H1 (cell line): Measurements from ENCODE around the gene CEP290. TPM values are rescaled to one million over a fixed set of nuclear protein-coding genes. Genes with fewer than 3 reads are reported as not detected.
A peak's percentile ranks its signal among the peaks of the same experiment; 100 is the strongest.

ENCODE experiments used
- CTCF ChIA-PET: fragments of 300-600 bp; sonication (Branson Sonifier 250); formaldehyde crosslinking; loops from one replicate; lab custom pipeline; 2021; ENCODE audit not compliant: partially characterized antibody; lab: Charles Lee
- POLR2A ChIA-PET: fragments of 300-600 bp; sonication (Branson Sonifier 250); formaldehyde crosslinking; loops from one replicate; lab custom pipeline; 2021; ENCODE audit warnings: inconsistent platforms; ENCODE audit not compliant: partially characterized antibody; lab: Charles Lee
- DNase-seq, 2 experiments: peaks; one replicate each; pipeline versions ENCODE4 v3.0.0 to v3.0.0-alpha.2; 2010 to 2022; ENCODE audit warnings: low spot score in 2 of 2, low read depth in 1 of 2, mixed read lengths in 1 of 2
- FAIRE-seq: peaks from 2 replicates; lab custom pipeline; 2011; peaks lifted over from hg19 to GRCh38; lab: Jason Lieb, UNC
- H2AFZ ChIP-seq: 2 replicates; pipeline ENCODE4 v1.8.1; 2012; ENCODE audit warnings: low read length, inconsistent platforms
- H2AK5ac ChIP-seq: 2 replicates; pipeline ENCODE4 v1.6.1; 2013; ENCODE audit warnings: low read depth, low read length
- H2BK120ac ChIP-seq: replicated peaks from 2 replicates; pipeline ENCODE3; 2013; ENCODE audit warnings: low read depth, low read length, inconsistent platforms
- H2BK12ac ChIP-seq: 2 replicates; pipeline ENCODE4 v1.6.1; 2013; ENCODE audit warnings: low read depth, low read length
- H2BK15ac ChIP-seq: 2 replicates; pipeline ENCODE4 v1.6.1; 2013; ENCODE audit warnings: low read length
- H2BK20ac ChIP-seq: 2 replicates; pipeline ENCODE4 v1.6.1; 2013; ENCODE audit warnings: low read length
- H2BK5ac ChIP-seq: 2 replicates; pipeline ENCODE4 v1.6.1; 2013; ENCODE audit warnings: low read depth, low read length
- H3K14ac ChIP-seq: 2 replicates; pipeline ENCODE4 v1.6.1; 2013; ENCODE audit warnings: inconsistent platforms; ENCODE audit not compliant: insufficient read length
- H3K18ac ChIP-seq: 2 replicates; pipeline ENCODE4 v1.6.1; 2013; ENCODE audit warnings: low read length; ENCODE audit errors: extremely low read depth
- H3K23ac ChIP-seq: 2 replicates; pipeline ENCODE4 v1.6.1; 2013; ENCODE audit warnings: inconsistent platforms; ENCODE audit not compliant: insufficient read length
- H3K23me2 ChIP-seq: 2 replicates; pipeline ENCODE4 v1.6.1; 2013; ENCODE audit warnings: low read depth, low read length
- H3K27ac ChIP-seq: 2 replicates; pipeline ENCODE4 v1.6.1; 2011; ENCODE audit warnings: low read depth, low read length, inconsistent platforms
- H3K27me3 ChIP-seq, 4 experiments: replicated peaks in 1 of 4; 1 replicate in 1 of 4; 2 replicates in 3 of 4; pipeline versions ENCODE4 v1.6.1 to v1.8.1; 2011 to 2013; ENCODE audit warnings: low read length in 3 of 4, mild to moderate bottlenecking in 3 of 4, inconsistent platforms in 2 of 4, mixed read lengths in 2 of 4, moderate library complexity in 1 of 4; ENCODE audit not compliant: control insufficient read depth in 3 of 4, insufficient read depth in 3 of 4; ENCODE audit errors: extremely low read depth in 1 of 4
- H3K36me3 ChIP-seq, 4 experiments: 2 replicates each; pipeline versions ENCODE4 v1.6.1 to v1.8.1; 2011 to 2013; ENCODE audit warnings: mild to moderate bottlenecking in 4 of 4, low read length in 3 of 4, moderate library complexity in 2 of 4, control low read depth in 1 of 4, inconsistent platforms in 1 of 4; ENCODE audit not compliant: insufficient read depth in 4 of 4, control insufficient read depth in 2 of 4
- H3K4ac ChIP-seq: replicated peaks from 2 replicates; pipeline ENCODE3; 2013; ENCODE audit warnings: low read length, low read depth, mixed read lengths, inconsistent platforms; ENCODE audit not compliant: insufficient read length
- H3K4me1 ChIP-seq, 4 experiments: replicated peaks in 1 of 4; 1 replicate in 1 of 4; 2 replicates in 3 of 4; pipeline versions ENCODE4 v1.6.1 to v1.8.1; 2011 to 2013; ENCODE audit warnings: low read length in 3 of 4, inconsistent platforms in 2 of 4, mixed read lengths in 1 of 4; ENCODE audit not compliant: insufficient read depth in 4 of 4, control insufficient read depth in 3 of 4
- H3K4me2 ChIP-seq, 2 experiments: 2 replicates each; pipeline versions ENCODE4 v1.6.1 to v1.8.1; 2011 to 2013; ENCODE audit warnings: low read depth in 2 of 2, low read length in 2 of 2, control low read depth in 1 of 2, inconsistent platforms in 1 of 2, mild to moderate bottlenecking in 1 of 2; ENCODE audit not compliant: insufficient read depth in 1 of 2
- H3K4me3 ChIP-seq, 4 experiments: fragments of 200-600, 300-600 bp in 1 of 4; sonication (generic), shearing (Covaris generic), sonication (Bioruptor Twin) in 1 of 4; 2 replicates each; pipeline versions ENCODE4 v1.5.1 to v1.8.1; 2011 to 2016; ENCODE audit warnings: low read length in 4 of 4, low read depth in 3 of 4, control low read depth in 2 of 4, inconsistent platforms in 2 of 4, mild to moderate bottlenecking in 2 of 4, mixed read lengths in 1 of 4, moderate library complexity in 1 of 4; ENCODE audit not compliant: insufficient read depth in 2 of 4; ENCODE audit errors: extremely low read depth in 1 of 4
- H3K56ac ChIP-seq: replicated peaks from 2 replicates; pipeline ENCODE3; 2013; ENCODE audit warnings: low read depth, mild to moderate bottlenecking, mixed read lengths, low read length, inconsistent platforms; ENCODE audit not compliant: insufficient read length
- H3K79me1 ChIP-seq: 2 replicates; pipeline ENCODE4 v1.6.1; 2013; ENCODE audit warnings: low read depth, low read length, control low read depth
- H3K79me2 ChIP-seq, 2 experiments: 2 replicates each; pipeline versions ENCODE4 v1.6.1 to v1.8.1; 2012 to 2013; ENCODE audit warnings: low read length in 2 of 2, mild to moderate bottlenecking in 2 of 2, inconsistent platforms in 1 of 2; ENCODE audit not compliant: insufficient read depth in 2 of 2, control insufficient read depth in 1 of 2
- H3K9ac ChIP-seq, 4 experiments: replicated peaks in 1 of 4; 1 replicate in 1 of 4; 2 replicates in 3 of 4; pipeline versions ENCODE4 v1.6.1 to v1.8.1; 2011 to 2013; ENCODE audit warnings: low read depth in 3 of 4, low read length in 3 of 4, control low read depth in 2 of 4, mild to moderate bottlenecking in 2 of 4, moderate library complexity in 2 of 4, inconsistent platforms in 1 of 4; ENCODE audit errors: extremely low read depth in 1 of 4
- H3K9me3 ChIP-seq, 2 experiments: 2 replicates each; pipeline versions ENCODE4 v1.6.1 to v1.8.1; 2012 to 2013; ENCODE audit warnings: mild to moderate bottlenecking in 2 of 2, moderate library complexity in 2 of 2, control low read depth in 1 of 2, inconsistent platforms in 1 of 2, low read depth in 1 of 2, low read length in 1 of 2, mixed read lengths in 1 of 2; ENCODE audit not compliant: insufficient read depth in 2 of 2
- H4K20me1 ChIP-seq, 2 experiments: replicated peaks in 1 of 2; 2 replicates each; pipeline versions ENCODE3 to v1.8.1; 2011 to 2013; ENCODE audit warnings: inconsistent platforms in 2 of 2, low read length in 2 of 2, mild to moderate bottlenecking in 1 of 2; ENCODE audit not compliant: insufficient read depth in 2 of 2, control insufficient read depth in 1 of 2
- H4K5ac ChIP-seq: 2 replicates; pipeline ENCODE4 v1.6.1; 2013; ENCODE audit warnings: low read length, low read depth, mixed read lengths, inconsistent platforms; ENCODE audit not compliant: insufficient read length
- H4K8ac ChIP-seq: 2 replicates; pipeline ENCODE4 v1.8.0; 2013; ENCODE audit warnings: mild to moderate bottlenecking, moderate library complexity, low read length, inconsistent platforms; ENCODE audit not compliant: insufficient read depth; ENCODE audit errors: extremely low read depth
- H4K91ac ChIP-seq: replicated peaks from 2 replicates; pipeline ENCODE3; 2013; ENCODE audit warnings: low read length, mixed read lengths, inconsistent platforms; ENCODE audit not compliant: insufficient read length
- FOSL1 ChIP-seq: IDR thresholded peaks from 2 replicates; pipeline ENCODE4 v1.6.1; 2011; ENCODE audit warnings: mild to moderate bottlenecking, low read depth, low read length, moderate library complexity; ENCODE audit not compliant: insufficient read depth
- GTF2F1 ChIP-seq: IDR thresholded peaks from 2 replicates; pipeline ENCODE4 v1.6.1; 2012; ENCODE audit warnings: low read depth, low read length, improper control_type of control experiment, borderline replicate concordance
- HDAC2 ChIP-seq, 2 experiments: fragments of 300-600 bp in 1 of 2; sonication (generic) in 1 of 2; IDR thresholded peaks; 2 replicates each; pipeline ENCODE4 v1.6.1; 2011 to 2012; ENCODE audit warnings: low read depth in 2 of 2, low read length in 2 of 2, mild to moderate bottlenecking in 2 of 2, moderate library complexity in 2 of 2, borderline replicate concordance in 1 of 2, inconsistent platforms in 1 of 2
- KDM5A ChIP-seq: fragments of 200-600 bp; IDR thresholded peaks from 2 replicates; pipeline ENCODE4 v1.7.1; 2012; ENCODE audit warnings: mild to moderate bottlenecking, low read length, inconsistent platforms, mixed read lengths
- RAD21 ChIP-seq, 2 experiments: IDR thresholded peaks in 1 of 2; conservative IDR thresholded peaks in 1 of 2; 2 replicates each; pipeline ENCODE4 v1.6.1; 2011; ENCODE audit warnings: low read depth in 2 of 2, low read length in 2 of 2, improper control_type of control experiment in 1 of 2, inconsistent platforms in 1 of 2, mild to moderate bottlenecking in 1 of 2, moderate library complexity in 1 of 2
- SRF ChIP-seq: IDR thresholded peaks from 2 replicates; pipeline ENCODE4 v1.6.1; 2011; ENCODE audit warnings: mild to moderate bottlenecking, low read depth, low read length, moderate library complexity
- TEAD4 ChIP-seq: IDR thresholded peaks from 2 replicates; pipeline ENCODE4 v1.6.1; 2012; ENCODE audit warnings: low read depth, low read length, inconsistent platforms, mixed read lengths
- WGBS, 2 experiments: shearing (Covaris generic) in 1 of 2; methylation state at CpG; one replicate each; pipeline versions ENCODE4 v1.1.6 to v1.1.7; 2013 to 2015; ENCODE audit warnings: low lambda C conversion rate in 2 of 2, mixed read lengths in 2 of 2, inconsistent platforms in 1 of 2, low coverage in 1 of 2, missing lambda C conversion rate in 1 of 2; ENCODE audit not compliant: insufficient replicate concordance in 2 of 2, insufficient coverage in 1 of 2, insufficient read length in 1 of 2; ENCODE audit errors: extremely low coverage in 1 of 2, missing lambda C conversion rate in 1 of 2; 5-methylcytosine and 5-hydroxymethylcytosine counted together
- polyA plus RNA-seq, 7 experiments: library from polyadenylated mRNA; depleted of rRNA in 3 of 7; stranded (reverse) in 5 of 7; unstranded in 2 of 7; fragments of >200 nt in 5 of 7; fragments of 200-250 nt in 2 of 7; gene quantifications; 1 replicate in 5 of 7; 2 replicates in 1 of 7; 4 replicates in 1 of 7; pipeline versions ENCODE4 v1.2.1 to v1.2.3, GENCODE V29; 2011 to 2013; ENCODE audit warnings: missing spikeins in 2 of 7, mixed read lengths in 2 of 7
- total RNA-seq: library from RNA; stranded (reverse); fragmentation: NEBNext Ultra II Directional; extraction: Animal tissue kit (Norgen Biotek cat#: 25700); gene quantifications from 2 replicates; pipeline ENCODE4 v1.2.1, GENCODE V29; 2021

CEP290 gene
- total and polyA plus RNA-seq, 2 of the 8 experiments (the other 6 are each of a cell fraction or from before 2014, with no cell fraction given): 2.1 to 5.9 TPM

DNA sequence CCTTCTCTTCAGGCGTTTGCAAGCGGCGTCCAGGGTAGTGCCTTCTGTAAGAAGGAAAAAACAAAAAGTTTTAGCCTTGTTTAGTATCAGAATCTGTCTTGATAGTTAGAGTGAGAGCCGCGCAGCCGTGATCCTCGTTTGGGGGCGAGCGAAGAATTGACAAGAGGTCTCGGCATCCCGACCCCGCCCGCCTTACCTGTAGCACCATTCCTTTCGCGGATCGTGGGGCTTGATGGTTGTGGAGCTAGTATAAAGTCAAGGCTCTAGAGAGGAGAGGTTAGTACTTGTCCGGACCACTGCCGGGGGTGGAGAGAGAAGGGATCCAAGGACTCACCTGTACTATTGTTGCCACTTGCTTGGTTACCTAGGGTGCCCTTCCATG, 713 bp upstream of the CEP290 start:
- TF ChIP-seq HDAC2 (IDR thresholded peaks at IDR 0.05; ENCODE audit: borderline replicate concordance in 1 of 2, low read depth in 2 of 2, low read length in 2 of 2): 0 out of 4 replicates have a peak, but pooled peaks of 1 of the 2 experiments have one; percentile 4
- no peak for TF ChIP-seq RAD21 (IDR thresholded peaks at IDR 0.05 in 1 of 2, conservative IDR thresholded peaks at IDR 0.05 in 1 of 2; ENCODE audit: low read depth in 2 of 2, low read length in 2 of 2)
- no peak for TF ChIP-seq TEAD4
- no peak for TF ChIP-seq FOSL1
- no peak for TF ChIP-seq KDM5A
- no peak for TF ChIP-seq SRF
- TF ChIP-seq GTF2F1: no peak
- H2BK120ac ChIP-seq: no peak overlapping the region
- DNase-seq: no peak
- peak overlapping the region; percentile 76; the same call in 1 of the 2 replicates for H2BK5ac ChIP-seq
- peak overlapping the region; percentile 95 for H2AFZ ChIP-seq
- H4K91ac ChIP-seq: no peak overlapping the region
- no peak overlapping the region for H3K14ac ChIP-seq
- no peaks in the 10 kb centered on the region for H3K9me3 ChIP-seq
- H3K4me3 ChIP-seq: peak overlapping the region; percentile 78 to 88 (median 84)
- FAIRE-seq: no peak
- no peaks in the 10 kb centered on the region for H3K27me3 ChIP-seq
- H3K79me1 ChIP-seq: no peaks in the 10 kb centered on the region
- ChIA-PET CTCF (interaction anchor here (0.6 to 0.9 kb wide), 3 partner anchors 810 to 1205 kb away, joined by 3 to 4 read pairs (median 3); no protein-coding TSS in a partner anchor), POLR2A (interaction anchor here (1.1 kb wide), 1 partner anchor 815 kb away, joined by 4 read pairs; no protein-coding TSS in a partner anchor)
- H2BK15ac ChIP-seq: no peak overlapping the region
- no peak overlapping the region for H2AK5ac ChIP-seq
- peaks cover 4% of the 10 kb centered on the region; the same call in 1 of the 2 replicates for H3K23me2 ChIP-seq
- no peak overlapping the region for H2BK20ac ChIP-seq
- H3K4ac ChIP-seq: no peak overlapping the region
- H3K4me1 ChIP-seq: peaks cover 0 to 18% (median 8%) of the 10 kb centered on the region in 4 experiments; a peak in 5 of 7 replicates
- peak overlapping the region; percentile 50; the same call in 1 of the 2 replicates for H3K27ac ChIP-seq
- H3K79me2 ChIP-seq: peaks cover 0 to 48% of the 10 kb centered on the region in 2 experiments; a peak in 2 of 4 replicates
- H3K23ac ChIP-seq: no peak overlapping the region
- H4K20me1 ChIP-seq: no peaks in the 10 kb centered on the region
- H3K9ac ChIP-seq: peak overlapping the region; percentile 67 to 94 (median 82)
- no peak overlapping the region for H4K5ac ChIP-seq
- peak overlapping the region; percentile 67 to 85 for H3K4me2 ChIP-seq
- H3K36me3 ChIP-seq: no peaks in the 10 kb centered on the region; a peak in 1 of 8 replicates
- H3K18ac ChIP-seq: 0 out of 2 replicates have a peak overlapping the region, but pooled peaks have one; percentile 64
- no peak overlapping the region for H2BK12ac ChIP-seq
- WGBS, 2 experiments: 1% methylated on average over 18 of the region's 18 CpGs; no CpG with 5 or more reads in 1 of the 2 experiments
- peak overlapping the region; percentile 86; the same call in 1 of the 2 replicates for H4K8ac ChIP-seq
- H3K56ac ChIP-seq: no peak overlapping the region
